Stimulated activated CD8-positive, alpha-beta memory T cell treated with anti-CD3 and anti-CD28 coated beads, Interleukin-2, amount 100 ng/mL, for 1 hour (primary cell): Measurements from ENCODE around the gene LRRC46.
A peak's percentile ranks its signal among the peaks of the same experiment; 100 is the strongest.

ENCODE experiments used
- DNase-seq, 2 donors: peaks; one replicate each; pipeline ENCODE4 v3.0.0-alpha.2; 2020; ENCODE audit warnings: low read depth in 2 of 2

LRRC46 gene

GRCh38 chr17:47808830-47809480 lies 22.5 kb upstream of the LRRC46 start:
- DNase-seq: no peak

DNA sequence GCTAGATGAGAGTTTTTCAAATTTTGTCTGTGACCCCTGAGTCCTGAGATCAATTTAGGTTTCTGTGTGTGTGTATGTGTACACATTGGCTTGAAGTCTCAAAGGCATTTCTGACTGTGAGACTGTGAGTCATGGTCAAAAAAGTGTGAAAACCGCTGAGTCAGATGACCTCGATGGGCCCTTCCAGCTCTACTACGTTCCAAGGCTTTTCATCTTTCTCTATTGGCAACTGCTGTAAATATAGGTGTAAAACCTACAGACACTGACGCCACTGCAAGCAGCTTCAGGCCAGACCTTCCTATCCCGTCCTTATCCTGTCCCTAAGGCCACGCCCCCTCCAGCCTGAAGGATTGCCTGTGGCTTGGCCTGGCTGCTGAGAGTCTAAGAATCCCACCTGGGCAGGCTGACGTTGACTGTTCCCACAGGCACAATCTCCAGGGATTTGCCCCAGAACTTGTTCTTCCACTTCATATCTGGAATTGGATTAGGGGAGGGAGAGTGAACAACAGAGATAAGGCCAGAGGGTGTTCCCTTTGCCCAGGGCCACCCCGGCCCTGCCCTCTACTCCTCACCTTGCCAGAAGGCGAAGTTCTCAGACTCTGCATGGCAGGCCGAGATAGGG lies 21.2 kb upstream of the LRRC46 start:
- no peak for DNase-seq

- no peak for DNase-seq
Measured at GRCh38 chr17:47810901-47811635, 20.4 kb upstream of the LRRC46 start.

- no peak for DNase-seq
Measured at GRCh38 chr17:47811709-47812108, 19.8 kb upstream of the LRRC46 start.

GRCh38 chr17:47812146-47812920 lies 19.1 kb upstream of the LRRC46 start:
- no peak for DNase-seq

DNA sequence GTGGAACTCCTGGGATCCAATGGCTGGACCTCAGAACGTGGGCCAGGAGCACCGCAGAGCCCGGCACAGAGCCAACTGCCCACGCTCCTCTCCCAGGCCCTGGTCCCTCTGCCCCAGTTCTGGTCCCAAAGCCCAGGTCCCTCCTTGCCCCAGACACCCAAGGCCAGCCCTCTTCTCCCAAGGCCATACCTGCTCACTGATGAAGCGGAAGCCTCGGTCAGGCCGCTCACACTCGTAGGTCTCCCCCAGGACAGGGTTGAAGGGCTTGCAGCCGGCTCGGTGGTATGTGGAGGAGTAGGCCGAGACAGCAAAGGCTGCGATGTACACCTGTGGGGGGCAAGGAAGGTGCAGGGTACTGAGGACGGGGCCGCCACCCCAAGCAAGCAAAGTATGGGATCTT lies 18.4 kb upstream of the LRRC46 start:
- DNase-seq: no peak

DNA sequence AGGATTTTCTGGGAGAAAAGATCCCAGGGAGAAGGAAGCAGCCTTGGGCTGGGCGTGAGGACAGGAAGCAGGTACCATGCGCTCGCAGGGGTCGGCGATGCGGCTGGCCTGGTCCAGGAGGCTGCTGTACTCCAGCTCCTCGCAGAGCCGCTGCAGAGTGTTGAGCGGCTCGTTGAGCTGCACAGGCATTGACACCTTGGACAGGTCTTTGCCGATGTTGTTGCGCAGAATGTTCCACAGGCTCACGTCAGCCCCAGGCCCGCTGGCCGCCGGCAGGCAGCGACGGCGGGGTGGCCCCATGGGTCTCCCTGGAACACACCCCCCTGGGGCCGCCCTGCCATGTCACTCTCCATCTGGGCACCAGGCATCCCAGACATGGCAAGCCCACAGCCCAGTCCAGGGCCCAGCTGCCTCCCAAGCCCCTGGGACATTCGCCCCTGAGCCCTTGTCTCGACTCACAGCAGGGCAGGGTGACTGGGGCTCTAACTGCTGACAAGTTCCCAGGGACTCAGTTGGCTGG lies 17.9 kb upstream of the LRRC46 start:
- DNase-seq: no peak

- no peak for DNase-seq
Measured at GRCh38 chr17:47815106-47815918, 16.2 kb upstream of the LRRC46 start.

DNA sequence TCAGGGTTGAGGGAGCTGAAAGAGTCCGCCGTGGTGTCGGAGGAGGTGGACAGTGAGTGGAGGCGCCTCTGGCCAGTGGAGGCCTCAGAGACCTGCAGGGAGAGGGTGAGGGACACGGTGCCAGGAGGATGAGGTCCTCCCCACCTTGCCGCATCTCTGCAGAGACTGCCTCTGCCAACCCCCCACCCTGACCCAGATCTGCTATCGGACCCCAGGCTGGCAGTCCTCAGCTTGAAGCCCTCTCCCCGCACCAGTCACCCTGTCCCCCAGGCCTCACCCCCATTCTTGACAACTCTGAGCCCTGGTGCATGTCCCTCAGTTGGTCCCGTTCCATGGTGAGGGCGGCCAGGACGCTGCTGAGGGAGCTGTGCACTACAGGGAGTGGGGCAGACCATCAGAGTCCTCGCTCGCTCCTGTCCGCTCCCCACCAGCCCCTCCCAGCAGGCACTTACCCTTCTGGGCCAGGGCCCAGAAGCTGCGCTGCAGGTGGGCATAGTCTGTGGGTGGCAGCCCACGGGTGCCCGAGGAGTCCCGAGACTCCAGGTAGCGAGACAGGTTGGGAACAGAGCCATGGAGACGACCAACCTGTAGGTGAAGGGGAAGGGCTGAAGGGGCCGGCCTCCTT lies 15.2 kb upstream of the LRRC46 start:
- no peak for DNase-seq

DNA sequence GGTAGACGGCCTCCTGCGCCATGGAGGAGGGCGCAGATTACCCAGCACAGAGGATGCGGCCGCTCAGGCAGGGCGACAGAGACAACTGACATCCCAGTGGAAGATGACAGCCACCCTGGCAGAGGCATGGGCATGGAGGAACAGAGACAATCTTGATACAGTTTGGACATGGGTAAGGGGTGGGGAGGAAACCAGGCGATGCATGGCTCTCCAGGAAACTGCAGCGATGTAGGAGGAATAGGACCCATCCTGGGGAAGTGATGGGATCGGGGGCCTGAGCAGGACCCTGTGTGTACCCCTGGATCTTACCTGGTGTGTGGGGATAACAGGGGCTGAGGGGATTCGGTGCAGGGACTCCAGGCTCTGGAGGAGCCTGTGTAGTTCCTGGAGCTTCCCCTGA lies 14.5 kb upstream of the LRRC46 start:
- no peak for DNase-seq

DNA sequence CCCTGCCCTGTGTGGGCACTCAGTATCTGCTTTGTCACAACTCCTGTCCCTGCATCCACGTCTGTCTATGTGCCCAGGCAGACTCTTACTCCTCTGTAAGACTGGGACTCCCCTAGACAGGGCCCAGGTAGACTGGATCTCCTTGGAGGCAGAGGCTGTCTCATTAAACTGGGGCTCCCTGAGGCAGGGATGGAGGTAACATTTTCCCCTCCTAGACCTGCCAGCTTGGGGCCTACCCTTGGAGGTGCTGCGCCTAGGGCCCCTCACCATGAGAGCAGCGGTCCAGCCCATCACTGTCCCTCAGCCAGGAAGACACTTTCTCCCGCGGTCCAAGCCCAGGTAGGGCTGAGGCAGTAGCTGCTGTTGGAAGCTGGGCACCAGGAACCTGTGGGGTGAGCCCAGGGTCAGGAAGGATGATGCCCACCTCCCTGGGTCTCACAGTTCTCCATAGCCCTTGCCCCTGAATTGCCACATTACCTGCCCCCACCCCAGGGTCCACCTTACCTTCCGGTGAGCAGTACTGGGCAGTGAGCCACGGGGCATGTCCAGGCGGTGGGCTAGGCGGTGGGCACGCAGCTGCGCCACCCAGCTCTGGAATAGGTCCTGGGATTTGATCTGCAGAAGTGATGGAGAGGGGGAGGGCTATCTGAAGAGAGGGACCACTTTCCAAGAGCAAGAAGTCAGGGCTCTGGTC lies 13.3 kb upstream of the LRRC46 start:
- DNase-seq: no peak

- DNase-seq: no peak
Measured at GRCh38 chr17:47819475-47819874, 12.0 kb upstream of the LRRC46 start.

DNA sequence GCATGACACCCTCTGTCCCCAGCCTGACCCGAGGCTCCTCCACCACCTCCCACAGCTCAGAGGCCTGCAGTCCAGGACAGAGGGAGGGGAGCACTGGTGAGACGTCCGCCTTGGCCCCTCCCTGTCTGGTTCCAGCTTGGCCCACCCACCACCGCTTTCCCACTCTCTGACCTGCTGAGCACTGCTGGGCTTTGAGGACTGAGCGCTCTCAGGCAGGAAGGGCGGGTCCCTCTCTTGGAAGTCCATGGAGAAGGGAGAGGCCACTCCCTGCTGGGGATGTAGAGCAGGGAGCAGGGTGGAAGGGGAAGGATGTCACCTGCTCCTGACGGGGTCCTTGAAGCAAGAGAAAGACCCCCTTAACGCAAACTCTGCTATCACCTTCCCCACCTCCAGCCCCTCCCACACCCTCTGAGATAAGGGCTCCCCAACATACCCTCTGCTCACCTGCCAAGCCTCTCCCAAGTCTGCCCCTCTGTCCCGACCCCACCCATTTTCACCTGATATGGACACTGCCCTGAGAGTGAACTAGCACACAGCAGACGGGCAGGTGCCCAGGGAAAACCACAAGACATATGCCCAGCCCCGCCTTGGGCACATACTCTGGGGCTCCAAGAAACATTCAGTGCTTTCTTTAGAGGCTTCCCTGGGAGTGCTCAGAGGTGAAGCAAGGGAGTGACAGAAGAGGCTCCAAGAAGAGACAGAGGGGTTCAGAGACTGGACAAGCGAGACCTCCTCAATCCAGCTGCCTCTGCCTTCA lies 11.3 kb upstream of the LRRC46 start:
- DNase-seq: no peak

- no peak for DNase-seq
Measured at GRCh38 chr17:47821031-47821423, 10.4 kb upstream of the LRRC46 start.

DNA sequence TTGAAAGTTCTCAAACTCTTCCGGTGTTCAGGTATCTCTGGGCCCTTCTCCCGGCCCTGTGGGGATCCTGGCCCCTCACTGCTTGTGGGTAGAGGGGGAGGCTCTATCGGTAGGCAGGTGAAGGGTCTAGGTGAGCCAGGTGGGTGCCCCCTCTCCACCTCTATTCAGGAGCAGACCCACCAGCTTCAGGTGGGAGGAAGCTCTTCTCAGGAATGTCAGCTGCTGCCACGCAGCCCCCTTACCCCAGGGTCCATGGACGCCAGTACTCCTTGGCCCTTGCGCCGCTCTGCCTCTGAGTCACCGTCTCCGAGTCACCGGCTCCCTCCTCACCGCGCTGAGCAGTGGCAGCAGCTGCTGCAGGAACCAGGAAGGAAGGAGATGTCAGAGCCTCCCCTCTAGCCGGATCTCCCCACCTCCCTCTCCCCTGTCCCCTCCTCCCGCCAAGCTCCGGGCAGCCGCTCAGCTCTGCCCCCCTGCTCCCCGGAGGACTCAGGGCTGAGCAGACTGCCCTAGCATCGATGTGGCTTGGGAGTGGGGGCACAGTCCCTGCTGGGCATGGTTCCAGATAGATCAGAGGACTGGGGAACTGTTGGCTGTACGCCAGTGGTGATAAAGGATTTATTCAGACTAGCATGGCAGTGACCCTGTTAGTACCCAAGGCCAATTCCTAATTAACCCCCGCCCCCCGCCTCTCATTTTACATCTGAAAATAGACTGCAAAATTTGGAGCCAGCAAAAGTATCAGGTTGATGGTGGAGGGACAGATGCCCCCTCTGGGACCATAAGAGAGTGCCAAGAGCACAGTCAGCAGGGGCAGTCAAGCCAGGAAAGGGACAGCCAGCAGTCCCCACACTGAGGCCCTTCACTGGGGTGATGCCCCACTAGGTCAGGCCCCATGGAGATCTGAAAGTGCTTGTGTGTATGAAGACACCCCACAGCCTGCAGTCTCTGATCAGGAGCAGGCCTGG lies 9.8 kb upstream of the LRRC46 start, which contains the start of gene OSBPL7:
Gene OSBPL7 (minus strand): TSS at position 371 of the 968 bp plus-strand sequence. CDS start 1,516 bp downstream, outside the sequence.
- DNase-seq: peak; percentile 56 to 66

DNA sequence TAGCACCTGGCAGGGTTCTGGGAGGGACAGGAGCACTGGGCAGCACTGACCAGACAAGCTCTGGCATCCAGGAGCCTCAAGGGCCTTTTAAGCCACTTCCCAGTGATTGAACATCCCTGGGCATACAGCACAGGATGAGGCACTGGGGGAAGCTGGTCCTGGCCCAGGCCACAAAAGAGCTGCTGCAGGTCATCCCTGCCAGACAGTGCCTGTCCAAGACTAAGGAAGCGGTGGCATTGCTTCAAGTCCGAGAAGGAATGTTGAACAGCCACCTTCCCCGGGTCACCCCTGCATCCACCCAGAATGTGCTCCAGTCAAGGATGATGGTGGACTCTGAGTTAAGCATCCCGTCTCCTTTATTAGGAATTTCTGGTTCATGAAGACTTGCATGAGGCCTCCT lies 8.7 kb upstream of the LRRC46 start:
- no peak for DNase-seq

GRCh38 chr17:47823519-47823918 lies 8.0 kb upstream of the LRRC46 start:
- no peak for DNase-seq

DNA sequence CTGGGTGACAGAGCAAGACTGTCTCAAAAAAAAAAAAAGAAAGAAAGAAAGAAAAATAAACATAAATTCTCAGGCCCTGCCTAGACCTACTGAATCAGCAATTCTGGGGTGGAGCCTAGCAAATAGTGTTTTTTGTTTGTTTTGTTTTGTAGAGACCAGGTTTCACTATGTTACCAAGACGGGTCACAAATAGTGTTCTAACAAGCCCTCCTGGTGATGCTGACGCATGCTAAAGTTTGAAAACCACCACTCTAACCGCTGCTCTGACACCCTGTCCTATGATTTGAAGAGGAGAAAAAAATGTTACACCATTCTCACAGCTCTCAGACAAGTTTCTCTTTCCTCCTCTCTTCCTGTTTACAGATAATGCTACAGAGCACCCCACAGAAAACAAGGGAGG lies 1.6 kb upstream of the LRRC46 start:
- DNase-seq: peak in 1 of 2 donors; percentile 44
